NCI-H226 (cell line): ENCODE measurements around the gene APIP.

Source experiments
- DNase-seq: peaks from one replicate; pipeline ENCODE4 v3.0.0-alpha.2; 2015

The APIP gene

DNA sequence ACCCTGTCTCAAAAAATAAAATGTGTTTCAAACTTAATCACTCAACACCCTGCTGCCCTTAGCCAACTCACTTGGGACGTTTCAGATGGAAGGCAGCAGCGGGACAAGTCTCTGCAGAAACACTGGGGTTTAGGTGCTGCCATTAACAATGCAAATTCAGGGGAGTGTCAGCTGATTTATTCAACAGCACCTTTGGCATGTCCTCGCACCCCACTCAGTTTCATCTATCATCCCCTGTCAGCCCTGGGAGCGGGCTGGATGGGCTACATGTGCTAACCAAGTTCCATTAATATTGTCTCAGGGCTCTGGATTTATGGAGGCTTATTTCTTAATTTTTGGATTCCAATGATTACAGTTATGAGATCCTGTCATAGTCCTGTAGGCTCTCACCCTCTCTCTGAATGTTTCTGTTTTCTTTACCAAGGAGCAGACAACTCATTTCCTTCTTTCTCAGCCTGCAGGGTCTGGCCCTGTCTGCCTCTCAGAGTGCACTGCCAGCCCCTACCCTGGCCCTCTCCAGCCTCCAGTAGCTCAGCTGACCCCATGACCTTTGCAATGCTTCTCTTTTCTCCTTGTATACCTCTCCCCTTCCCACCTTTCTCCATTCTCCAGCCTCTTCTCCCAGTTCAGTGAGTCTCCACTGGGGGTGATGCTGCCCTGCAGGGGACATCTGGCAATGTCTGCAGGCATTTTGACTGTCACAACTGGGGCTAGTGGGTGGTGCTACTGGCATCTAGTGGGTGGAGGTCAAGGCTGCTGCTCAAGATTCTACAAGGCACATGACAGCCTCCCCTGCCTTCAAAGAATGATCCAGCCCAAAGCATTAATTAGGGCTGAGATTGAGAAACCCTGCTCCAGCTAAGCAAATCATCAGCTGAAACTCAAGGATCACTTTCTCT lies 79.0 kb downstream of the APIP start:
- DNase-seq: no peak

GRCh38 chr11:34833602-34834001 lies 82.6 kb downstream of the APIP start:
- DNase-seq: no peak
